Caco-2 (cell line): Measurements from ENCODE around the gene RUFY3. TPM values are rescaled to one million over a fixed set of nuclear protein-coding genes. Genes with fewer than 3 reads are reported as not detected.

Experiments used
- BruUV-seq: library from RNA; stranded (reverse); fragments of 400-500 nt; replicated peaks from 2 replicates; lab custom pipeline; 2021; lab: Mats Ljungman, UMichigan
- CTCF ChIA-PET: fragments of 300-600 bp; sonication (Branson Sonifier 250); formaldehyde crosslinking; loops from one replicate; lab custom pipeline; 2022; ENCODE audit warnings: antibody characterized with exemption; lab: Charles Lee
- POLR2A ChIA-PET: fragments of 300-600 bp; sonication (Branson Sonifier 250); formaldehyde crosslinking; loops from one replicate; lab custom pipeline; 2022; ENCODE audit warnings: antibody characterized with exemption; lab: Charles Lee
- DNase-seq, 2 experiments: peaks; one replicate each; pipeline versions ENCODE4 v3.0.0 to v3.0.0-alpha.2; 2020 to 2022
- H3K27me3 ChIP-seq: replicated peaks from 2 replicates; pipeline ENCODE4 v1.6.0; 2011; ENCODE audit warnings: low read length; ENCODE audit not compliant: control insufficient read depth, insufficient read depth
- H3K36me3 ChIP-seq: 2 replicates; pipeline ENCODE4 v1.5.1; 2011; ENCODE audit warnings: low read length; ENCODE audit not compliant: control insufficient read depth, insufficient read depth
- H3K4me1 ChIP-seq: fragments of 250-450 bp; sonication (Bioruptor Pico); 2 replicates; pipeline ENCODE4 v1.5.1; 2020; ENCODE audit warnings: mild to moderate bottlenecking
- H3K4me3 ChIP-seq: 2 replicates; pipeline ENCODE4 v1.5.1; 2011; ENCODE audit warnings: low read depth, mild to moderate bottlenecking, control low read depth, low read length
- H3K9me3 ChIP-seq: fragments of 250-450 bp; sonication (Bioruptor Pico); 2 replicates; pipeline ENCODE4 v1.5.1; 2020; ENCODE audit warnings: mild to moderate bottlenecking, moderate library complexity
- H3K27ac Mint-ChIP-seq: one replicate; pipeline ENCODE4 v1.8.0; 2022; ENCODE audit warnings: mixed read lengths; ENCODE audit not compliant: unreplicated experiment
- H3K27me3 Mint-ChIP-seq: one replicate; pipeline ENCODE4 v1.8.0; 2022; ENCODE audit warnings: mixed read lengths; ENCODE audit not compliant: insufficient read depth, unreplicated experiment
- H3K36me3 Mint-ChIP-seq: one replicate; pipeline ENCODE4 v1.8.0; 2022; ENCODE audit warnings: mild to moderate bottlenecking, mixed read lengths; ENCODE audit not compliant: insufficient read depth, unreplicated experiment
- H3K4me1 Mint-ChIP-seq: one replicate; pipeline ENCODE4 v1.8.0; 2022; ENCODE audit warnings: low read depth, mixed read lengths; ENCODE audit not compliant: unreplicated experiment
- H3K4me3 Mint-ChIP-seq: one replicate; pipeline ENCODE4 v1.8.0; 2022; ENCODE audit warnings: mild to moderate bottlenecking, moderate library complexity, mixed read lengths; ENCODE audit not compliant: unreplicated experiment
- H3K9me3 Mint-ChIP-seq: one replicate; pipeline ENCODE4 v1.8.0; 2022; ENCODE audit warnings: mixed read lengths; ENCODE audit not compliant: unreplicated experiment
- intact Hi-C: fragments of 100-400 bp; cut with micrococcal nuclease; formaldehyde crosslinking; loops from one replicate; pipeline ENCODE4 v1.10.0; 2022; ENCODE audit not compliant: unreplicated experiment
- total RNA-seq: library from RNA; stranded (reverse); gene quantifications from 2 replicates; pipeline ENCODE4 v1.2.3, GENCODE V29; 2022
- TF ChIP-seq, protein P1 (sequence below), 2 experiments: fragments of 200-600 bp in 1 of 2; IDR thresholded peaks; 1 replicate in 1 of 2; 2 replicates in 1 of 2; pipeline versions ENCODE4 v1.5.1 to v1.8.0; 2011 to 2022; ENCODE audit warnings: antibody characterized with exemption in 1 of 2, control low read depth in 1 of 2, inconsistent platforms in 1 of 2, low read depth in 1 of 2, low read length in 1 of 2, mild to moderate bottlenecking in 1 of 2, moderate library complexity in 1 of 2; ENCODE audit not compliant: insufficient read depth in 1 of 2, severe bottlenecking in 1 of 2, unreplicated experiment in 1 of 2

The RUFY3 gene
- total RNA-seq, 1 experiment from 2014 or later = 36.6 TPM

DNA sequence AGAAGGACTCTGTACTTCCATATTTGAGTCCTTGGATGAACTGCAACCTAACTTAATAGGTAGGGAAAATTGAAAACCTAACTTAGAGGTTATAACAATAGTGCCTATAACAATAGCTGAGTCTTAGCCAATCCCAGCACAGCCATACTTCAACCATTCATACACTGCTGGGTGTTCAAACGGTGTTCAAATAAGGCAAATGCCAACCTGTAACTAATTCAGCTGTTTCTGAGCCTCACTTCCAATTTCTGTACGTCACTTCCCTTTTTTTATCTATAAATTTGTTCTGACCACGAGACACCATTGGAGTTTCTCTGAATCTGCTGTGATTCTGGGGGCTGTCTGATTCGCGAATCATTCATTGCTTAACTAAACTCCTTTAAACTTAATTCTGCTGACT is 127.5 kb downstream of the RUFY3 start:
- no peak for DNase-seq
- intact Hi-C loops = no loop called here
- Mint-ChIP-seq H3K4me3 (no peak overlapping the region), H3K27ac (no peak overlapping the region), H3K36me3 (no peaks in the 10 kb centered on the region), H3K9me3 (no peaks in the 10 kb centered on the region), H3K4me1 (no peaks in the 10 kb centered on the region), H3K27me3 (no peaks in the 10 kb centered on the region)
- Histone ChIP-seq H3K4me3 (no peak overlapping the region), H3K27me3 (no peaks in the 10 kb centered on the region), H3K9me3 (no peaks in the 10 kb centered on the region), H3K36me3 (no peaks in the 10 kb centered on the region), H3K4me1 (no peaks in the 10 kb centered on the region)
- TF ChIP-seq, protein P1, sequence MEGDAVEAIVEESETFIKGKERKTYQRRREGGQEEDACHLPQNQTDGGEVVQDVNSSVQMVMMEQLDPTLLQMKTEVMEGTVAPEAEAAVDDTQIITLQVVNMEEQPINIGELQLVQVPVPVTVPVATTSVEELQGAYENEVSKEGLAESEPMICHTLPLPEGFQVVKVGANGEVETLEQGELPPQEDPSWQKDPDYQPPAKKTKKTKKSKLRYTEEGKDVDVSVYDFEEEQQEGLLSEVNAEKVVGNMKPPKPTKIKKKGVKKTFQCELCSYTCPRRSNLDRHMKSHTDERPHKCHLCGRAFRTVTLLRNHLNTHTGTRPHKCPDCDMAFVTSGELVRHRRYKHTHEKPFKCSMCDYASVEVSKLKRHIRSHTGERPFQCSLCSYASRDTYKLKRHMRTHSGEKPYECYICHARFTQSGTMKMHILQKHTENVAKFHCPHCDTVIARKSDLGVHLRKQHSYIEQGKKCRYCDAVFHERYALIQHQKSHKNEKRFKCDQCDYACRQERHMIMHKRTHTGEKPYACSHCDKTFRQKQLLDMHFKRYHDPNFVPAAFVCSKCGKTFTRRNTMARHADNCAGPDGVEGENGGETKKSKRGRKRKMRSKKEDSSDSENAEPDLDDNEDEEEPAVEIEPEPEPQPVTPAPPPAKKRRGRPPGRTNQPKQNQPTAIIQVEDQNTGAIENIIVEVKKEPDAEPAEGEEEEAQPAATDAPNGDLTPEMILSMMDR (IDR thresholded peaks at IDR 0.05; ENCODE audit: insufficient read depth in 1 of 2, low read depth in 1 of 2, low read length in 1 of 2, severe bottlenecking in 1 of 2, unreplicated experiment in 1 of 2) = no peak
- no TSS peak for BruUV-seq
- CTCF ChIA-PET = no interaction called here
- POLR2A ChIA-PET = no interaction called here

DNA sequence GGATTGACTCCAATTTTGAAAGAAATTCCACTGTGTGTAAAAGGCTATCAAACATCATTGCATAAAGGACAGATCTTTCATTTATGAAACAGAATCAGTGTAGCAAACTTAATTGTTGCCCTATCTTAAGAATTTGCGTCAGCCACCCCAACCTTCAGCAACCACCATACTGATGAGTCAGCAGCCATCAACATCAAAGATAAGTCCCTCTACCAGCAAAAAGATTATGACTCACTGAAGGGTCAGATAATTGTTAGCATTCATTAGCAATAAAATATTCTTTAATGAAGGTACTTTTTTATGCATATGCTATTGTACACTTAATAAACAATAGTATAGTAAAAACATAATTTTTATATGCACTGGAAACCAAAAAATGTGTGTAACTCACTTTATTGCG is 133.7 kb downstream of the RUFY3 start:
- H3K9me3 ChIP-seq = no peaks in the 10 kb centered on the region
- Mint-ChIP-seq H3K9me3 (no peaks in the 10 kb centered on the region), H3K27ac (no peak overlapping the region), H3K36me3 (no peaks in the 10 kb centered on the region), H3K27me3 (no peaks in the 10 kb centered on the region), H3K4me3 (no peak overlapping the region), H3K4me1 (no peaks in the 10 kb centered on the region)
- no peak for DNase-seq
- ChIA-PET POLR2A (no interaction called here), CTCF (no interaction called here)
- intact Hi-C loops = no loop called here
- H3K36me3 ChIP-seq = no peaks in the 10 kb centered on the region
- H3K4me3 ChIP-seq = no peak overlapping the region
- BruUV-seq = no TSS peak
- no peaks in the 10 kb centered on the region for H3K27me3 ChIP-seq
- TF ChIP-seq, protein P1 (IDR thresholded peaks at IDR 0.05; ENCODE audit: insufficient read depth in 1 of 2, low read depth in 1 of 2, low read length in 1 of 2, severe bottlenecking in 1 of 2, unreplicated experiment in 1 of 2) = no peak
- H3K4me1 ChIP-seq = no peaks in the 10 kb centered on the region

Other genes starting within 250 kb of the RUFY3 start
- gene MUC7, start 249.8 kb upstream of the RUFY3 start, total RNA-seq = not detected in 2 replicates
- not detected in 2 replicates for gene AMTN, start 203.4 kb upstream of the RUFY3 start, total RNA-seq
- gene AMBN, start 129.7 kb upstream of the RUFY3 start, total RNA-seq = 0.27 TPM in 1 of 2 replicates, not detected in the other
- gene ENAM, start 93.2 kb upstream of the RUFY3 start, total RNA-seq = not detected in 2 replicates
- gene JCHAIN, start 55.5 kb upstream of the RUFY3 start, total RNA-seq = not detected in 2 replicates
- gene UTP3, start 33.4 kb upstream of the RUFY3 start, total RNA-seq = 28.2 and 31.4 TPM in 2 replicates
- gene GRSF1, start 117.9 kb downstream of the RUFY3 start, total RNA-seq = 72.3 and 76.1 TPM in 2 replicates
- gene MOB1B, start 180.4 kb downstream of the RUFY3 start, total RNA-seq = 23.3 and 23.6 TPM in 2 replicates